ENCODE data around the gene FFAR3. TPM values are rescaled to one million over a fixed set of nuclear protein-coding genes. Genes with fewer than 3 reads are reported as not detected.

FFAR3 gene
- total and polyA plus RNA-seq, 2 donors (not counting 3 experiments of a cell fraction or from before 2014, with no cell fraction given), result not detected

DNA sequence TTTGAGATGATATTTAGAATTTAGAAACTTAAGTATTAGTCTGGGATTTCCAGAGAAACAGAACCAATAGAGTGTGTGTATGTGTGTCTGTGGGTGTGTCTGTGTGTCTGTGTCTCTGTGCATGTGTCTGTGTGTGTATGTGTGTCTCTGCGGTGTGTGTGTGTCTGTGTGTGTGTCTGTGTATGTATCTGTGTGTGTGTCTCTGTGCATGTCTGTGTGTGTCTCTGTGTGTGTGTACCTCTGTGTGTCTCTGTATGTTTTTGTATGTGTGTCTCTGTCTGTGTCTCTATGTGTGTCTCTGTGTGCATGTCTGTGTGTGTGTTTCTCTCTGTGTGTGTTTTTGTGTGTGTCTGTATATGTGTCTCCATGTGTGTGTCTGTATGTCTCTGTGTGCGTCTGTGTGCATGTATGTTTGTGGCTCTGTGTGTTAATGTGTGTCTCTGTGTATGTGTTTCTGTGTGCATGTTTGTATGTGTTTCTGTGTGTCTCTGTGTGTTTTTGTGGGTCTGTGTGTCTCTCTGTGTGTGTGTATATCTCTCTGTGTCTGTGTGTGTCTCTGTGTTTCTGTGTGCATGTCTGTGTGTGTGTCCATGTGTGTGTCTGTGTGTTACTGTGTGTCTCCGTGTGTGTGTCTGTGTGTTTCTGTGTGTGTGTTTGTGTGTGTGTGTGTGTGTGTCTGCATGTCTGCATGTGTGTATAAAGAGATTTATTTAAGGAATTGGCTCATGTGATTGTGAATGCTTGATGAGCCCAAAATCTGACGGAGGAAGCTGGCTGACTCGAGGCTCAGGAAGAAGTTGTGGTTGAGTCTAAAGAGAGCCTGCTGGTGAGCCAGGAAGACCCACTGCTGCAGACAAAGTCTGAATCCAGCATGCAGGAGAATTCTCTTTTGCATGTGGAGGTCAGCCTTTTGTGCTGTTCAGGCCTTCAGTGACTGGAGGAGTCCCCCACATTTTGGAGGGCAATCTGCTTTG, 34.8 kb downstream of the FFAR3 start:
- no peaks in the 10 kb centered on the region for H3K4me1 ChIP-seq (ENCODE audit: control insufficient read depth, extremely low read depth, insufficient read depth, low read length)
- H2AFZ ChIP-seq (ENCODE audit: low read depth, low read length), result no peak overlapping the region
- FAIRE-seq (no peak), DNase-seq (ENCODE audit: low read depth, low spot score) (no peak)
- CTCF ChIA-PET, result no interaction called here
- TF ChIP-seq FOS (IDR thresholded peaks at IDR 0.05; ENCODE audit: borderline replicate concordance, insufficient read depth, low read length) (no peak), GATA2 (IDR thresholded peaks at IDR 0.05; ENCODE audit: insufficient read depth, insufficient read length, low read depth, low read length) (no peak), POLR2AphosphoS5 (IDR thresholded peaks at IDR 0.05; ENCODE audit: insufficient read depth, low read depth, low read length) (no peak), POLR2A (IDR thresholded peaks at IDR 0.05; ENCODE audit: low read depth, low read length) (no peak), MYC (IDR thresholded peaks at IDR 0.05; ENCODE audit: low read depth, low read length) (no peak), EZH2 (IDR thresholded peaks at IDR 0.05; ENCODE audit: borderline replicate concordance, low read depth, low read length, severe bottlenecking) (no peak), JUN (IDR thresholded peaks at IDR 0.05; ENCODE audit: borderline replicate concordance, insufficient read depth, insufficient read length, low read depth) (no peak)
- TF ChIP-seq, protein P1, sequence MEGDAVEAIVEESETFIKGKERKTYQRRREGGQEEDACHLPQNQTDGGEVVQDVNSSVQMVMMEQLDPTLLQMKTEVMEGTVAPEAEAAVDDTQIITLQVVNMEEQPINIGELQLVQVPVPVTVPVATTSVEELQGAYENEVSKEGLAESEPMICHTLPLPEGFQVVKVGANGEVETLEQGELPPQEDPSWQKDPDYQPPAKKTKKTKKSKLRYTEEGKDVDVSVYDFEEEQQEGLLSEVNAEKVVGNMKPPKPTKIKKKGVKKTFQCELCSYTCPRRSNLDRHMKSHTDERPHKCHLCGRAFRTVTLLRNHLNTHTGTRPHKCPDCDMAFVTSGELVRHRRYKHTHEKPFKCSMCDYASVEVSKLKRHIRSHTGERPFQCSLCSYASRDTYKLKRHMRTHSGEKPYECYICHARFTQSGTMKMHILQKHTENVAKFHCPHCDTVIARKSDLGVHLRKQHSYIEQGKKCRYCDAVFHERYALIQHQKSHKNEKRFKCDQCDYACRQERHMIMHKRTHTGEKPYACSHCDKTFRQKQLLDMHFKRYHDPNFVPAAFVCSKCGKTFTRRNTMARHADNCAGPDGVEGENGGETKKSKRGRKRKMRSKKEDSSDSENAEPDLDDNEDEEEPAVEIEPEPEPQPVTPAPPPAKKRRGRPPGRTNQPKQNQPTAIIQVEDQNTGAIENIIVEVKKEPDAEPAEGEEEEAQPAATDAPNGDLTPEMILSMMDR (IDR thresholded peaks at IDR 0.05; ENCODE audit: extremely low read depth in 1 of 2, insufficient read depth in 1 of 2, low read depth in 1 of 2, low read length in 2 of 2), result no peak
- TF ChIP-seq, protein P2, sequence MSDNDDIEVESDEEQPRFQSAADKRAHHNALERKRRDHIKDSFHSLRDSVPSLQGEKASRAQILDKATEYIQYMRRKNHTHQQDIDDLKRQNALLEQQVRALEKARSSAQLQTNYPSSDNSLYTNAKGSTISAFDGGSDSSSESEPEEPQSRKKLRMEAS (IDR thresholded peaks at IDR 0.05; ENCODE audit: insufficient read depth, insufficient read length), result no peak
- peaks cover 0 to 2% of the 10 kb centered on the region in 2 experiments for H3K27me3 ChIP-seq (ENCODE audit: control insufficient read depth in 2 of 2, insufficient read depth in 2 of 2, low read length in 2 of 2)
- intact Hi-C loops (cut with micrococcal nuclease), result no loop called here
- no peaks in the 10 kb centered on the region for H3K9me3 ChIP-seq (replicated peaks; ENCODE audit: control insufficient read depth, insufficient read depth, low read length)
- H3K4me3 ChIP-seq (replicated peaks in 1 of 3; ENCODE audit: insufficient read depth in 1 of 3, low read depth in 1 of 3, low read length in 3 of 3), result no peak overlapping the region
- no peak overlapping the region for H3K4me2 ChIP-seq (ENCODE audit: insufficient read depth, low read length)
- BruUV-seq (replicated peaks), result no TSS peak
- no peaks in the 10 kb centered on the region for H3K9me1 ChIP-seq (replicated peaks; ENCODE audit: control insufficient read depth, extremely low read depth, insufficient read depth, low read length)
- H3K27ac ChIP-seq (ENCODE audit: insufficient read depth, low read depth, low read length), result no peak overlapping the region
- H3K9ac ChIP-seq (replicated peaks; ENCODE audit: extremely low read depth, insufficient read depth, low read length), result no peak overlapping the region
- POLR2A ChIA-PET, result no interaction called here
- dilution Hi-C loops (cut with MboI; ENCODE audit: extremely low pct_ligation_motif_present, low sequenced_read_pairs), result no loop called here
- H3K79me2 ChIP-seq (ENCODE audit: control insufficient read depth, insufficient read depth, low read length), result no peaks in the 10 kb centered on the region
- H4K20me1 ChIP-seq (replicated peaks; ENCODE audit: control insufficient read depth, extremely low read depth, insufficient read depth, low read length), result no peaks in the 10 kb centered on the region
- no peaks in the 10 kb centered on the region for H3K36me3 ChIP-seq (ENCODE audit: control insufficient read depth in 2 of 2, extremely low read depth in 1 of 2, insufficient read depth in 2 of 2, low read length in 2 of 2)

All from endothelial cell of umbilical vein (primary cell).